GM20000 (cell line): Measurements from ENCODE around the gene TNFAIP8L2.

ENCODE experiments used
- DNase-seq: peaks from one replicate; pipeline ENCODE4 v3.0.0; 2012; ENCODE audit warnings: low spot score
- TF ChIP-seq, protein P1 (sequence below): IDR thresholded peaks from 2 replicates; pipeline ENCODE4 v1.5.1; 2012; ENCODE audit warnings: mild to moderate bottlenecking, control low read depth; ENCODE audit errors: extremely low read depth, missing control alignments

Gene TNFAIP8L2

DNA sequence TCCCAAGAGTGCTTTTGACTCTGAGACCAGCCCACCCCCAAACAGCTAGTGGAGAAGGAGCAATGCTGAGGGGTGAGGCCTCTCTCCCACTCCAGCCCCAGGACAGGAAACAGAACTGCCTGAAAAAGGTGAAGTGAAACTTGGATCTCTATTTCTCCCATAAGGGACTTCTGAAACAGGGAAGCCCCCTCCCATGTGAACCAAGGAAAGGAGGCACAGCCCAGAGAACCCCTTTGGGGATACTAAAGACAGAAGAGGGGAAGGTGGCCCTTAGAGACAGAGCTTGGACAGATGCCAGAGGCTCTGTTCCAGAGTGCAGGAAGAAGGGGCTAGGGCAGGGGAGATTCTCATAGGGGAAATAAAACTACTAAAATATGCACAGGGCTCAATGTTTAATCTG, 2.9 kb downstream of the TNFAIP8L2 start:
- TF ChIP-seq, protein P1, sequence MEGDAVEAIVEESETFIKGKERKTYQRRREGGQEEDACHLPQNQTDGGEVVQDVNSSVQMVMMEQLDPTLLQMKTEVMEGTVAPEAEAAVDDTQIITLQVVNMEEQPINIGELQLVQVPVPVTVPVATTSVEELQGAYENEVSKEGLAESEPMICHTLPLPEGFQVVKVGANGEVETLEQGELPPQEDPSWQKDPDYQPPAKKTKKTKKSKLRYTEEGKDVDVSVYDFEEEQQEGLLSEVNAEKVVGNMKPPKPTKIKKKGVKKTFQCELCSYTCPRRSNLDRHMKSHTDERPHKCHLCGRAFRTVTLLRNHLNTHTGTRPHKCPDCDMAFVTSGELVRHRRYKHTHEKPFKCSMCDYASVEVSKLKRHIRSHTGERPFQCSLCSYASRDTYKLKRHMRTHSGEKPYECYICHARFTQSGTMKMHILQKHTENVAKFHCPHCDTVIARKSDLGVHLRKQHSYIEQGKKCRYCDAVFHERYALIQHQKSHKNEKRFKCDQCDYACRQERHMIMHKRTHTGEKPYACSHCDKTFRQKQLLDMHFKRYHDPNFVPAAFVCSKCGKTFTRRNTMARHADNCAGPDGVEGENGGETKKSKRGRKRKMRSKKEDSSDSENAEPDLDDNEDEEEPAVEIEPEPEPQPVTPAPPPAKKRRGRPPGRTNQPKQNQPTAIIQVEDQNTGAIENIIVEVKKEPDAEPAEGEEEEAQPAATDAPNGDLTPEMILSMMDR, result no peak

DNA sequence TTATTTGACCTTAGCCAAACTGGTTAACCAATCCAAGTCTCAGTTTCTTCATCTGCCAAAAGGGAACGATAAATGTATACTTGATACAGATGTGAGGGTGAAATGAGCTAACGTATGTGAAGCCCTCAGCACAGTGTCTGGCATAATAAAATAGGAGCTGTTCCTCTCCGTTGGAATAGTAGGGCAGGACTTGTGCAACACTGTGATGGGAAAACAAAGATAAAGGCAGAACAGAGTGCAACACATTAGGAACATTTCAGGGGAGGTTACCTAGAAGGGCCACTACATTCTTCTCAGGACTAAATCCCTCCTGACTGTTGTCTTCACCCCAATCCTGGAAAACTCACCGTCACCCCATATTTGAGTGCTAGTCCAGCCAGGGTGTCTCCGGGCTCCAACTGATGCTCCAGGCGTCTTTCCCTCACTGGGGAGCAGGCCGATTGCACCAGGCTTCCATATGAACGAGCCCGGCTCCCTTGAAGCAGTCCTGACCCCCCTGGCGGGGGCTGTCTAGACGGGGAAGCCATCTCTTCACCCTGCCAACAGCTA, 8.4 kb downstream of the TNFAIP8L2 start:
- TF ChIP-seq, protein P1, result no peak
- DNase-seq, result no peak

More for the DNA sequence above, 2.9 kb downstream of the TNFAIP8L2 start:
- DNase-seq, result no peak

DNA sequence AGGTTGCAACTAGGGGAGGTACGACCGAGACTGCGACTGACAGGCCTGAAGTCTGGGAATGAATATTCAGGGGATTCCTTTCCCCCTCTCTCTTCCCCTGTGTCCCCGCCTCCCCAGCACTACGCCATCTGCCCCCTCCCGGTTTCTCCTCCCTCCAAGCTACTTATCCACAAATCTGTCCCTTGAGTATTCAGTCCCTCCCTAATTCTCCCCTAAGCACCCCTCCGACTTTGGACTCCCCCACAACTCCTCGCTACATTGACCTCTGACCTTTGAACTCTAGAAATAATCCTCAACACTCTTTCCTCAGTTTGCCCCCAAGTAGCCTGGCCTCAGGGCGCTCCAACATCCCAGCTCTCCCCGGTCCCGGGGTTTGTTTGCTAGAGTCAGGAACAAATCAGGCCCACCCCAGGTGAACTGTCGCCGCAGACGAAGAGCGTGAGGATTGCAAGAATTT, 8.9 kb downstream of the TNFAIP8L2 start:
- no peak for DNase-seq
- TF ChIP-seq, protein P1, result no peak

DNA sequence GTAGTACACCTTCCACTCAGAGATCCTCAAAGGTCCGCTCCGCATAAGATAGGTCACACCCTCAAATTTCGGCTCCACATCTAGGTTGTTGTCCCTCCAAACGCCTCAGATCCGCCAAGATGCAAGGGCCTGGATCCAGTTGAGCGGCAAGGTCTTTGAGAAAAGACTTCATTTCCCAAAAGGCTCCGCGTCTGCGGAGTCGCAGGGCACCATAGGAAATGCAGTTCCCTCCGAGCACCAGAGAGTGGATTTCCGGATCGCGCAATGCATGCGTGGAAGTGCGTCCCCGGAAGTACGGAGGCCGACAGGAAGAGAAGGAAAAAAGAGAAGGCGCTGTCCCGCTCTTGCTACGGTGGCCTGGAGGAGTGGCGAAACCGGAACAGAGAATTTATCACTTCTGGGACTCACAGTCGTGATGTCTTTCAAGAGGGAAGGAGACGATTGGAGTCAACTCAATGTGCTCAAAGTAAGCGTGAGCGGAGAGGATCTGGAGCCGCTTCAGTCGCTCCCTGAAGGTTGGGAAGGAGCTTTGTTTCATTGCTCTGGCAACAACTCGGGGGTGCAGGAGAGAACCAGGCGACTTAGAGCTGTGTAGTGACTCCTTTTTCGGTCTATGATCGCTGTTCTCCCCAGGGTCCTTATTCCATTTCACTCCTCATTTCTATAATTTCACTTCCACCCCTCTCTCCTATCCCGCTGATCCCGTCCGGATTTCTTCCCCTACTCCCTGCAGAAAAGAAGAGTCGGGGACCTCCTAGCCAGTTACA, 9.5 kb downstream of the TNFAIP8L2 start, which contains the start of the genes LYSMD1 and SCNM1:
LYSMD1 (minus strand) TSS at position 165 of the 767 bp plus-strand sequence. CDS start 644 bp downstream, outside the sequence.
SCNM1 (plus strand) TSS at position 407 of the 767 bp plus-strand sequence; CDS start at position 416, 9 bp downstream.
- DNase-seq, result peak; percentile 91
- TF ChIP-seq, protein P1, result no peak

DNA sequence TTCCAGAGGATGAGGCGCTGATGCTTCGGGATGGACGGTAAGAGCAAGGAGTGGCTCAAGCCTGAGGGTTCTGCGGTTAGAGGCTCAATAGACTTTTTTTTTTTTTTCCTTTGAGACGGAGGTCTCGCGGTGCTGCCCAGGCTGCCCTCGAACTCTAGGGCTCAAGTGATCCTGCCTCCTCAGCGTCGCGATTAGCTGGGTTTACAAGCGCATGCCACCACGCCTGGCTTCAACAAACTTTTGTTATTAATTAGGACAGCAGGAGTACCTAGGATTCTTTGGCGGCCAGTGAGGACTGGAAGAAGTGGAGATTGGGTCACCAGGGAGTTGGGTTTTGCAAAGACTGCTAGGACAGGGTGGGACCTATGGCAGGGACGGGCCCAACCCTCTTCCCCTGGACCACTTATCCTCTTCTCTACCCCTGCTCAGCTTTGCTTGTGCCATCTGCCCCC, 10.1 kb downstream of the TNFAIP8L2 start:
- TF ChIP-seq, protein P1, result no peak
- DNase-seq, result no peak

DNA sequence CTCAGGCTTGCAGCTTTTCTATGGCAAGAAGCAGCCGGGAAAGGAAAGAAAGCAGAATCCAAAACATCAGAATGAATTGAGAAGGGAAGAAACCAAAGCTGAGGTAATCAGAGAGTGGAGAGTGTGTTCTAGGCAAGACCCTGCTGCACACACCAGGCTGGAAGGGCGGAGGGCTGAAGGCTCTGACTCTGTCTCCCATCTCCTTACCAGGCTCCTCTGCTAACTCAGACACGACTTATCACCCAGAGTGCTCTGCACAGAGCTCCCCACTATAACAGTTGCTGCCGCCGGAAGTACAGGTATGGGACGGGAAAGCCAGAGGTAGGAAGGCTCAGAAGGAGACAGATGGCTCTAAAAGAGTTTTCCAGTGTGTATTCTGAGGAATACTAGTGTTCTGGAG, 10.7 kb downstream of the TNFAIP8L2 start:
- TF ChIP-seq, protein P1, result no peak
- DNase-seq, result no peak

DNA sequence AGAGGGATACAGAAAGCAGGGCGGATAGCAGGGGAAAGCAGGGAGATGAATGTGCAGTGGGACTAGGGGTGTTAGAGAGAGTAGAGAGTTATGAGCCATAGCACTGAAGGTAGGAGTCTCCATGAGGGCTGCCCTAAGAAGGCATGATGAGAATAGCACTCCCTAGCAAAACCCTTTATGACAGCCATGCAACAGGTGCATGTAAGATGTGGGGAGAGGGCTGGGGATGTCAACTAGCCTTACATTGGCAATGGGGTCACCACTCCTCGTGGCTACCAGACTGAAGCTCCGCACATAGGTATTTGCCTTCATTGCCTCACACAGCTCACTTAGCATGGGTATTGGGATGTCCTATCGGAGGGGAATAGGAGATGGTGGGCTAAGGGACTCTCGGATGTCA, 14.7 kb downstream of the TNFAIP8L2 start:
- TF ChIP-seq, protein P1, result no peak
- no peak for DNase-seq
